Lower leg skin (tissue), 4 donors: ENCODE data around the gene NEDD4L. TPM values are rescaled to one million over a fixed set of nuclear protein-coding genes. Genes with fewer than 3 reads are reported as not detected.
A peak's percentile ranks its signal among the peaks of the same experiment; 100 is the strongest.

Experiments
- DNase-seq, 2 donors: peaks; one replicate each; pipeline ENCODE4 v3.0.0-alpha.2; 2019; ENCODE audit warnings: low spot score in 2 of 2
- H3K4me3 ChIP-seq: fragments of 200-600 bp; sonication (generic); 2 replicates; pipeline ENCODE4 v1.5.1; 2017; ENCODE audit warnings: mild to moderate bottlenecking, low read depth; ENCODE audit not compliant: poor library complexity, severe bottlenecking
- POLR2A ChIP-seq, 2 donors: fragments of 450-650 bp; IDR thresholded peaks; one replicate each; pipeline ENCODE4 v1.6.1; 2016 to 2017; ENCODE audit warnings: antibody characterized with exemption in 2 of 2, mild to moderate bottlenecking in 1 of 2, moderate library complexity in 1 of 2
- WGBS, 2 donors: methylation state at CpG; one replicate each; pipeline ENCODE4 v1.1.5; 2018; 5-methylcytosine and 5-hydroxymethylcytosine counted together
- intact Hi-C: fragments of 100-400 bp; cut with DNase I; formaldehyde crosslinking; loops from one replicate; pipeline ENCODE4 v1.15.0; 2023; ENCODE audit warnings: low total_unique reads
- total RNA-seq, 4 donors: library from RNA; depleted of rRNA; stranded (reverse); fragments of >200 nt; gene quantifications; one replicate each; pipeline ENCODE4 v1.1.0, GENCODE V29; 2016
- TF ChIP-seq, protein P1 (sequence below), 3 donors: fragments of 450-650 bp; IDR thresholded peaks; one replicate each; pipeline ENCODE4 v1.5.1; 2016; ENCODE audit warnings: antibody characterized with exemption in 3 of 3, mild to moderate bottlenecking in 3 of 3, moderate library complexity in 2 of 3

NEDD4L gene
- total RNA-seq, 4 donors from 2014 or later: 22.9 to 127 (median 35.0) TPM

DNA sequence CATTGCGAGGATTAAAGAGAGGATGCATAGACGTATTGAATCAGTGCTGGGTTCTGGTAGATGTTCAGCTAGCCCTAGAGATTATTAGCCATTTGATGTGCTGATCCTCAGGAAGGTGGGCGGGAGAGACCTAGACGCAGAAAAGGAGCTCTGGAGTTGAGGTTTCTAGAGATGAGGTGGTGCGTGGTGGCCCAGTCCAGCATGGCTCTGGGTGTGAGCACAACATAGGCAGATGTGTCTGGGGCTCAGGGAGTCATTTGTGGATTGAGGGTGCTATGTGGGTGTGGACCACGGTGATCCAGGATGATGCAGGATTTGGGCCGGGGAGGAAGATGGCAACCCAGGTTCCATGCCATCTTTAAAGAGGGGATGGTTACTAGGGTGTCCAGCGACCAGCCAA, 102.1 kb downstream of the NEDD4L start:
- no peak for TF ChIP-seq POLR2A (IDR thresholded peaks at IDR 0.05)
- TF ChIP-seq, protein P1, sequence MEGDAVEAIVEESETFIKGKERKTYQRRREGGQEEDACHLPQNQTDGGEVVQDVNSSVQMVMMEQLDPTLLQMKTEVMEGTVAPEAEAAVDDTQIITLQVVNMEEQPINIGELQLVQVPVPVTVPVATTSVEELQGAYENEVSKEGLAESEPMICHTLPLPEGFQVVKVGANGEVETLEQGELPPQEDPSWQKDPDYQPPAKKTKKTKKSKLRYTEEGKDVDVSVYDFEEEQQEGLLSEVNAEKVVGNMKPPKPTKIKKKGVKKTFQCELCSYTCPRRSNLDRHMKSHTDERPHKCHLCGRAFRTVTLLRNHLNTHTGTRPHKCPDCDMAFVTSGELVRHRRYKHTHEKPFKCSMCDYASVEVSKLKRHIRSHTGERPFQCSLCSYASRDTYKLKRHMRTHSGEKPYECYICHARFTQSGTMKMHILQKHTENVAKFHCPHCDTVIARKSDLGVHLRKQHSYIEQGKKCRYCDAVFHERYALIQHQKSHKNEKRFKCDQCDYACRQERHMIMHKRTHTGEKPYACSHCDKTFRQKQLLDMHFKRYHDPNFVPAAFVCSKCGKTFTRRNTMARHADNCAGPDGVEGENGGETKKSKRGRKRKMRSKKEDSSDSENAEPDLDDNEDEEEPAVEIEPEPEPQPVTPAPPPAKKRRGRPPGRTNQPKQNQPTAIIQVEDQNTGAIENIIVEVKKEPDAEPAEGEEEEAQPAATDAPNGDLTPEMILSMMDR (IDR thresholded peaks at IDR 0.05): no peak
- DNase-seq: peak in 1 of 2 donors; percentile 66
- 90 to 91% methylated on average over 8 of the region's 8 CpGs for WGBS, 2 donors
- no peak overlapping the region for H3K4me3 ChIP-seq
- intact Hi-C loops: no loop called here

DNA sequence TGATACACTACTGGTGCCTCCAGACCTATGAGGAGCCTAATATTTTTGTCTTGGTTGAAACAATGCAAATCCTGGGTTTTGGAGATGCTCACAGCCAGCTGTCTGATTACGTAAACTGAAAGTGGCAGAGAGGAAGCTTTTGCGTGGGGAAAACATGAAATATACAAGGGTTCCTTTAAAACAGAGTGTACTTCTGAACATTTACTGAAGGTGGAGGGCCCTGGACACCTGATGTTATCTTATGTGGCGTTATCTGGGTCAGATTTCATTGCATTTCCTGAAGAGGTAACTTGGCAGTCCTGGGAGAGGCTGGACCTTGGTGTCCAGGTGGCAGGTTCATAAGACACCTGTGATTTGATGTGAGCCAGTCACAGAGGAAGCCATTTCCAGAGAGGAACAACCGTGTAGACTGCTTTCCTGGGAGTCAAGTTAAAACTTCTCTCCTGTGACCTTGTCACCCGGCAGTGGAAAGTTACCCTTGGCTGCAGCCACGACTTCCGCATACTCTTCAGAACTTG, 105.0 kb downstream of the NEDD4L start:
- intact Hi-C loops: no loop called here
- 83 to 85% methylated on average over 7 of the region's 7 CpGs for WGBS, 2 donors
- no peak overlapping the region for H3K4me3 ChIP-seq
- DNase-seq: no peak
- TF ChIP-seq, protein P1 (IDR thresholded peaks at IDR 0.05): no peak

- DNase-seq: peak in 1 of 2 donors; percentile 53
- no peak for TF ChIP-seq POLR2A (IDR thresholded peaks at IDR 0.05)
- 91 to 96% methylated on average over 4 of the region's 4 CpGs for whole genome bisulfite sequencing, 2 donors
- no peak overlapping the region for H3K4me3 ChIP-seq
- intact Hi-C loops: no loop called here
Measured at GRCh38 chr18:58150772-58151171, 106.7 kb downstream of the NEDD4L start.

- no peak for TF ChIP-seq POLR2A (IDR thresholded peaks at IDR 0.05)
- TF ChIP-seq, protein P1 (IDR thresholded peaks at IDR 0.05): no peak
- intact Hi-C loops: no loop called here
- H3K4me3 ChIP-seq: no peak overlapping the region
- WGBS, 2 donors: 80 to 87% methylated on average over 3 of the region's 3 CpGs
- DNase-seq: no peak
Measured at GRCh38 chr18:58152216-58152615, 108.2 kb downstream of the NEDD4L start.

DNA sequence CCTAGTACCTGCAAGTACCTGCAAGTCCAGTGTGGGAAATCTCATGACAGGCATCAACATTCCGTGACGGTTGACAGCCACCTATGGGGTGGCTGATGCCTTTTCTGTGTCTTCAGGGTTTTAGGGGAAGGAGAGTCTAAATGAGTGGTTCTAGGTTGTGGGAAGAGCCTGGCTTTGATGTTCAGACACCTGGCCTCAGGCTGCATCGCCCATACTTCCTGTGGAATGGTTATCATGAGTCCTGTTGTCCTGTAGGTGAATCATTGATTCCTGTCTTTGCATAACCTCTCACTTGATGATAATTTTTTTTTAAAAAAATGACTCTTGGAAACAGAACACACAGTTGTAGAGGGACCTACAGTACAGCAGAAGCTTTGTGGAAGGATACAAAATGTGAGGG, 108.9 kb downstream of the NEDD4L start:
- DNase-seq: peak in 1 of 2 donors; percentile 32
- intact Hi-C loops: no loop called here
- no peak for TF ChIP-seq POLR2A (IDR thresholded peaks at IDR 0.05)
- TF ChIP-seq, protein P1 (IDR thresholded peaks at IDR 0.05): no peak
- no peak overlapping the region for H3K4me3 ChIP-seq
- 92 to 93% methylated on average over 3 of the region's 3 CpGs for WGBS, 2 donors

DNA sequence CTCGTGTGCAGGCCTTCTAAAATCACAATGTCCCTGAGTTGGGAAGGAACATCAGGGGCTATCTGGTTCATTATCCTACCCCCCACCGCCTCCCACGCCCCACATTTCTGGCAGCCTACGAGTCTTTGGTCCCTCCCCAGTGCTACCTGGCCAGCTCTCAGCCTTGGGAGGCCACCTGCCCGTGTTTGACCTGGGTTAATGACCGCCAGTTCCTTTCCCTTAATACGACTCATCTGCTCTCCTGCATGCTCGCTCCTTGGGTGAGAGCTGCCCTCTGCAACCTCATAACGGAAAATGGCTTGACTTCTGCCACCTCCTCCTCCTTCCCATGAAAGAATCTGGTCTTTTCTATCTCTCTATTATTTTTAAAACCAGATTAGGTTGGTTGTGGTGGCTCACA, 112.5 kb downstream of the NEDD4L start:
- TF ChIP-seq, protein P1 (IDR thresholded peaks at IDR 0.05): no peak
- TF ChIP-seq POLR2A (IDR thresholded peaks at IDR 0.05): no peak
- DNase-seq: no peak
- intact Hi-C loops: no loop called here
- H3K4me3 ChIP-seq: no peak overlapping the region
- WGBS, 2 donors: 81 to 90% methylated on average over 9 of the region's 9 CpGs
